Activated CD4-positive, alpha-beta T cell treated with anti-CD3 and anti-CD28 coated beads, Interleukin-2, amount 10 ng/mL, durations not matched to agents 24 days and 14 days (primary cell): ENCODE data around the gene ENDOV. TPM values are rescaled to one million over a fixed set of nuclear protein-coding genes. Genes with fewer than 3 reads are reported as not detected.

Experiments
- DNase-seq: peaks from one replicate; pipeline ENCODE4 v3.0.0; 2022
- H3K27ac Mint-ChIP-seq: one replicate; pipeline ENCODE4 v1.8.0; 2022; ENCODE audit warnings: mild to moderate bottlenecking, mixed read lengths
- H3K27me3 Mint-ChIP-seq: one replicate; pipeline ENCODE4 v1.8.0; 2022; ENCODE audit warnings: mixed read lengths
- H3K36me3 Mint-ChIP-seq: one replicate; pipeline ENCODE4 v1.8.0; 2022; ENCODE audit warnings: low read depth, mild to moderate bottlenecking, mixed read lengths
- H3K4me1 Mint-ChIP-seq: one replicate; pipeline ENCODE4 v1.8.0; 2021; ENCODE audit warnings: mixed read lengths
- H3K4me3 Mint-ChIP-seq: one replicate; pipeline ENCODE4 v1.8.0; 2022; ENCODE audit warnings: mild to moderate bottlenecking, moderate library complexity, mixed read lengths
- H3K9me3 Mint-ChIP-seq: one replicate; pipeline ENCODE4 v1.8.0; 2021; ENCODE audit warnings: mixed read lengths
- intact Hi-C: fragments of 100-400 bp; cut with micrococcal nuclease; formaldehyde crosslinking; loops from one replicate; pipeline ENCODE4 v1.15.1; 2023
- total RNA-seq: library from RNA; stranded (reverse); gene quantifications from 2 replicates; pipeline ENCODE4 v1.2.3, GENCODE V29; 2022

ENDOV gene
- total RNA-seq, 1 donor from 2014 or later = 16.4 TPM

GRCh38 chr17:80415626-80416137 lies 715 bp downstream of the ENDOV start:
- peaks cover 24% of the 10 kb centered on the region for H3K27me3 Mint-ChIP-seq
- H3K9me3 Mint-ChIP-seq = no peaks in the 10 kb centered on the region
- intact Hi-C loops = no loop called here
- H3K36me3 Mint-ChIP-seq = peaks cover 3% of the 10 kb centered on the region
- H3K27ac Mint-ChIP-seq = peak overlapping the region; percentile 83
- no peak for DNase-seq
- peaks cover 12% of the 10 kb centered on the region for H3K4me1 Mint-ChIP-seq
- H3K4me3 Mint-ChIP-seq = peak overlapping the region; percentile 90

- no peak for DNase-seq
- peak overlapping the region; percentile 62 for H3K27ac Mint-ChIP-seq
- intact Hi-C loops = no loop called here
- H3K27me3 Mint-ChIP-seq = peaks cover 24% of the 10 kb centered on the region
- H3K36me3 Mint-ChIP-seq = peaks cover 3% of the 10 kb centered on the region
- H3K9me3 Mint-ChIP-seq = no peaks in the 10 kb centered on the region
- H3K4me1 Mint-ChIP-seq = peaks cover 12% of the 10 kb centered on the region
- peak overlapping the region; percentile 90 for H3K4me3 Mint-ChIP-seq
These were observed 1.4 kb downstream of the ENDOV start for GRCh38 chr17:80416260-80416939.

DNA sequence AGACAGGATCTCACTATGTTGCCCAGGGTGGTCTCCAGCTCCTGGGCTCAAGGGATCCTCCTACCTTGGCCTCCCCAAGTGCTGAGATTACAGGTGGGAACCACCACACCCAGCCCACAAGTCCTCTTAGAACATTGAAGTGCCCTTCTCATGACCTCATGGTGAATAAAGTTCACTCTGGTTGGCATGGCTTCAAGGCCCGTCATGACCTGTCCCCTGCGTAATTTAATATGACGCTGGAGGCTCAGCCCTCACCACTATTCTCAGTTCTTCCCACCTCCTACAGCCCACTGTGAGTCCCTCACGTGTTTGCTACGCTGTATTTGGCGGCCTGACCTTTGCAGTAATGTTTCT lies 1.9 kb downstream of the ENDOV start:
- intact Hi-C loops = no loop called here
- no peak for DNase-seq
- H3K4me3 Mint-ChIP-seq = peak overlapping the region; percentile 90
- peaks cover 12% of the 10 kb centered on the region for H3K4me1 Mint-ChIP-seq
- no peak overlapping the region for H3K27ac Mint-ChIP-seq
- no peaks in the 10 kb centered on the region for H3K9me3 Mint-ChIP-seq
- H3K36me3 Mint-ChIP-seq = peaks cover 3% of the 10 kb centered on the region
- peaks cover 21% of the 10 kb centered on the region for H3K27me3 Mint-ChIP-seq

DNA sequence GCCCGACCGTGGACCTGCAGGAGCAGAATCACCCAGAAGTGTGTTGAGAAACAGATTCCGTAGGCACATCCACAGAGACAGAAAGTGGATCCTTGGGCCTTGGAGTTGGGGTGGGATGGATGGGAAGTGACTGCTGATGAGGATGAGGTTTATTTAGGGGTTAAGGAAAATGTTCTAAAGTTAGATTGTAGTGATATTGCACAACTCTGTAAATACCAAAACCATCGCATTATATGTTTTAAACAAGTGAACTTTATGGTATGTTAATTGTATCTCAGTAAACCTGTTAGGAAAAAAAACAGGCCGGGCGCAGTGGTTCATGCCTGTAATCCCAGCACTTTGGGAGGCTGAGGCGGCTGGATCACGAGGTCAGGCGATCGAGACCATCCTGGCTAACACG lies 3.6 kb downstream of the ENDOV start:
- Mint-ChIP-seq H3K36me3 (peaks cover 3% of the 10 kb centered on the region), H3K27ac (no peak overlapping the region), H3K4me3 (no peak overlapping the region), H3K9me3 (no peaks in the 10 kb centered on the region), H3K4me1 (peaks cover 12% of the 10 kb centered on the region), H3K27me3 (peaks cover 8% of the 10 kb centered on the region)
- intact Hi-C loops = no loop called here
- DNase-seq = no peak

DNA sequence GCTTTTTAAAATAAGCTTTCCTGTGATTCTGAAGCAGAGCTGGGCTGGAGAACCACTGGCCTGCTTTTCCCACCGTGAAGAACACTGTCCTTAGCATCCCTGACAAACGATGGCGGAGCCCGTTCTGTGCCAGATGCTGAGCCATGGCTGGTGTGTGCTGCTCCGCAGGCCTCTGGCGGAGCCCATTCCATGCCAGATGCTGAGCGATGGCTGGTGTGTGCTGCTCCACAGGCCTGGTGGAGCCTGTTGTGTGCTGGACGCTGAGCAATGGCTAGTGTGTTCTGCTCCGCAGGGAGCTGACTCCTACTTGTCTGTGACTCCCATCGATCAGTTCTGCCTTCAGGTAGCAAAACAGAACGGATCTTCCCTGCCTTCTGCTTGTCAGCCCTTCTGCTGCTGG lies 4.3 kb downstream of the ENDOV start:
- H3K27ac Mint-ChIP-seq = no peak overlapping the region
- H3K36me3 Mint-ChIP-seq = peaks cover 3% of the 10 kb centered on the region
- peaks cover 2% of the 10 kb centered on the region for H3K27me3 Mint-ChIP-seq
- peaks cover 15% of the 10 kb centered on the region for H3K4me1 Mint-ChIP-seq
- H3K9me3 Mint-ChIP-seq = no peaks in the 10 kb centered on the region
- H3K4me3 Mint-ChIP-seq = no peak overlapping the region
- DNase-seq = no peak
- intact Hi-C loops = no loop called here

DNA sequence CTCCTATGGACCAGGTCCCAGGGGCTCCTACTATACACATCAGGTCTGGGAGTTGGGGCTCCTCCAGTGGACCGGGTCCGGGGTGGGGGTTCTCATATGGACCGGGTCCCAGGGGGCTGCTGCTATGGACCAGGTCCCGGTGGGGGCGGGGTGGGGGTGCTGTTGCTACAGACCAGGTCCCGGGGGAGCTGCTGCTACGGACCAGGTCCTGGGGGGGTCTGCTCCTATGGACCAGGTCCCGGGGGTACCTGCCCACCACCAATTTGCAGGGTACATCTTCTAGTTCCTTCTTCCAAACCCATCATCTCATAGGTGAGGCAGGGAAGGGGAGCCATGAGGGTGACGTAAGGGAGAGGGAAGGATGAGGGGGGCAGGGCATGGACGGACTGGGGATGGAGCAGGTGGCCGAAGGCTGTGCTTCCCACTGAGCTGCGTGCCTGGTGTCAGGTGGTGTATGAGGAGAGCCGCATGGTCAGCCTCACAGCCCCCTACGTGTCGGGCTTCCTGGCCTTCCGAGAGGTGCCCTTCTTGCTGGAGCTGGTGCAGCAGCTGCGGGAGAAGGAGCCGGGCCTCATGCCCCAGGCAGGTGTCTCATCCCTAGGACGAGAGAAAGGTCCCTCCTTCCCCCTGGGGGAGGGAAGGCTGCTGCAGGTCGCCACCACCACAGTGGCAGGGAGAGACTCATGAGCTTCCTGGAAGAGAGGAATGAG lies 6.6 kb downstream of the ENDOV start:
- Mint-ChIP-seq H3K36me3 (peaks cover 3% of the 10 kb centered on the region), H3K27ac (no peak overlapping the region), H3K9me3 (no peaks in the 10 kb centered on the region), H3K4me3 (no peak overlapping the region), H3K27me3 (no peaks in the 10 kb centered on the region), H3K4me1 (peaks cover 15% of the 10 kb centered on the region)
- DNase-seq = no peak
- intact Hi-C loops = no loop called here

DNA sequence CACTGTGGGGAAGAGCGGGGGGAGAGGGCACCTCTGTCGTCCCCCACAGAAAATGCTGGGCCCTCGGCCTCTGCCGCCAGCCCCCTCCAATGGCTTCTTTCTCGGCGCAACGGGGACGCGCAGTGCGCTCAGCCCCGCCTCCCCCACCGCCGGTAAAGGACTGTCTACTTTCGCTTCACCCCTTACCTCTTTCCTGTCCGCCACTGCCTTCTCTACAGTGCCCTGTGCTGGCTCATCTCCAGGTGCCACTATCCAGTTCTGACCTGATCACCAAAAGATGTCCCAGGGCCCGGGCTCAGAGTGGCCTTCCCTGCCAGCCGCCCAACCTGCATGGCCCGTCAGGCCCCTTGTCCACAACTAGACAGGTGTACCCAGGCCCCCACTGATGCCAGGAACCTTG lies 7.3 kb downstream of the ENDOV start:
- no peaks in the 10 kb centered on the region for H3K27me3 Mint-ChIP-seq
- no peak for DNase-seq
- H3K36me3 Mint-ChIP-seq = peaks cover 3% of the 10 kb centered on the region
- no peak overlapping the region for H3K27ac Mint-ChIP-seq
- no peak overlapping the region for H3K4me3 Mint-ChIP-seq
- H3K9me3 Mint-ChIP-seq = no peaks in the 10 kb centered on the region
- H3K4me1 Mint-ChIP-seq = peaks cover 13% of the 10 kb centered on the region
- intact Hi-C loops = no loop called here

DNA sequence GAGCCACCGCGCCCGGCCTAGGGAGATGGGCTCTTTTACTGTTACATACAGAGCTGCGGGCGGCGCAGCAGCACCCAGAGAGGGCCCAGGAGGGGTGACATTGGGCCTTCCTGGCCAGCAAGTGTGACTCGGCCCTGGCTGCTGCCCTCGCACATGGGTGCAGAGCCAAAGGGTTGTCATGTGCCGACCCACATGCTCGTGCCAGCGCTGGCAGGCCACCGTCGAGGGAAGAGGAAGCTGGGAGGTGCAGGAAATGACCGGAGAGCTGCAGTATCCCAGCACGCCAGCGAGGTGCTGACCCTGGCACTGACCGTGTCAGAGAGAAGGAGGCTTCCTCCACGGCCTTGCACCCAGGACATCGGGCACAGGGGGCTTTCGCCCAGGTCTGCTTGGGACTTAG lies 8.0 kb downstream of the ENDOV start:
- Mint-ChIP-seq H3K27ac (no peak overlapping the region), H3K4me3 (no peak overlapping the region), H3K27me3 (no peaks in the 10 kb centered on the region), H3K4me1 (peaks cover 13% of the 10 kb centered on the region), H3K36me3 (peaks cover under 1% of the 10 kb centered on the region), H3K9me3 (no peaks in the 10 kb centered on the region)
- DNase-seq = no peak
- intact Hi-C loops = no loop called here

- Mint-ChIP-seq H3K9me3 (no peaks in the 10 kb centered on the region), H3K4me3 (no peak overlapping the region), H3K4me1 (peaks cover 13% of the 10 kb centered on the region), H3K27me3 (no peaks in the 10 kb centered on the region), H3K36me3 (no peaks in the 10 kb centered on the region), H3K27ac (no peak overlapping the region)
- no peak for DNase-seq
- intact Hi-C loops = no loop called here
These were observed 8.7 kb downstream of the ENDOV start for GRCh38 chr17:80423536-80424225.

GRCh38 chr17:80424261-80424660 lies 9.3 kb downstream of the ENDOV start:
- H3K27ac Mint-ChIP-seq = no peak overlapping the region
- no peak for DNase-seq
- intact Hi-C loops = no loop called here
- no peaks in the 10 kb centered on the region for H3K27me3 Mint-ChIP-seq
- H3K36me3 Mint-ChIP-seq = no peaks in the 10 kb centered on the region
- peaks cover 13% of the 10 kb centered on the region for H3K4me1 Mint-ChIP-seq
- no peaks in the 10 kb centered on the region for H3K9me3 Mint-ChIP-seq
- no peak overlapping the region for H3K4me3 Mint-ChIP-seq

DNA sequence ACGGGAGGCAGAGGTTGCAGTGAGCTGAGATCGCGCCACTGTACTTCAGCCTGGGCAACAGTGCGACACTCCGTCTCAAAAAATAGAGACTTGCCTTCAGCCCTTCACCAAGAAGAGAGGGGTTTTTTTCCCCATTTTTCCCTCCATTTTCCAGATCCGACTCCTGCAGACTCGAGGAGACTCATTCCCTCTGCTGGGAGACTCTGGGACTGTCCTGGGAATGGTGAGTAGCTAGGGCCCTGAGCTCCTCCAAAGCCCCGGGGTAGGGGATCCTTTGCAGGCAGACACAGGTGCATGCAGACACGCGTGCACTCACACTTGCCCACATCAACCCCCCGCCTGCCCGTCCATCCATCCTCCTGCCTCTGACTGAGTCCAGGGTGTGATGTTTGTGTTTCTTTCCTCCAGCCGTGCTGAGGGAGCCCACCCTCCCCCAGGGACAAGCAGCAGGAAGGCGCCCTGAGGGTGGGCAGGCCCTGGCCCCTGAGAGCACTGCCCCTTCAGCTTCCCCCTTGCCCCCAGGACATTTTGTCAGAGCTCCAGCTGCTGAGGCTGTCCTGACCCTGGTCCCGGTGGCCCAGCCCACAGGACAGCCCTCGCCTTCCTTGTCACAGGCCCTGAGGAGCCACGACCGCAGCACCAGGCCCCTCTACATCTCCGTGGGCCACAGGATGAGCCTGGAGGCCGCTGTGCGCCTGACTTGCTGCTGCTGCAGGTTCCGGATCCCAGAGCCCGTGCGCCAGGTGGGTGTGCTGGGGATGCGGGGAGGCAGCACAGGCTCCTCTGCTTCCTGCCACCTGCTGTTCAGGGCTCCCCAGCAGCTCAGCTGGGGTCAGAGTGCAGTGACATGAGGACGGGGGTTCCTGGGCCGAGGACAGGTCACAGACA lies 10.2 kb downstream of the ENDOV start:
- H3K27ac Mint-ChIP-seq = no peak overlapping the region
- H3K36me3 Mint-ChIP-seq = no peaks in the 10 kb centered on the region
- intact Hi-C loops = loop anchor here (5.0 kb wide), 2 partner anchors 467 to 677 kb away; no protein-coding TSS in a partner anchor
- H3K27me3 Mint-ChIP-seq = no peaks in the 10 kb centered on the region
- no peak overlapping the region for H3K4me3 Mint-ChIP-seq
- no peaks in the 10 kb centered on the region for H3K9me3 Mint-ChIP-seq
- H3K4me1 Mint-ChIP-seq = peaks cover 13% of the 10 kb centered on the region
- no peak for DNase-seq

GRCh38 chr17:80425835-80426426 lies 11.0 kb downstream of the ENDOV start:
- no peak for DNase-seq
- no peaks in the 10 kb centered on the region for H3K27me3 Mint-ChIP-seq
- H3K4me1 Mint-ChIP-seq = peaks cover 13% of the 10 kb centered on the region
- no peak overlapping the region for H3K4me3 Mint-ChIP-seq
- intact Hi-C loops = loop anchor here (5.0 kb wide), 2 partner anchors 466 to 676 kb away; no protein-coding TSS in a partner anchor
- H3K27ac Mint-ChIP-seq = no peak overlapping the region
- no peaks in the 10 kb centered on the region for H3K36me3 Mint-ChIP-seq
- no peaks in the 10 kb centered on the region for H3K9me3 Mint-ChIP-seq
